Measurements from ENCODE around the gene MAPKAPK5.

DNA sequence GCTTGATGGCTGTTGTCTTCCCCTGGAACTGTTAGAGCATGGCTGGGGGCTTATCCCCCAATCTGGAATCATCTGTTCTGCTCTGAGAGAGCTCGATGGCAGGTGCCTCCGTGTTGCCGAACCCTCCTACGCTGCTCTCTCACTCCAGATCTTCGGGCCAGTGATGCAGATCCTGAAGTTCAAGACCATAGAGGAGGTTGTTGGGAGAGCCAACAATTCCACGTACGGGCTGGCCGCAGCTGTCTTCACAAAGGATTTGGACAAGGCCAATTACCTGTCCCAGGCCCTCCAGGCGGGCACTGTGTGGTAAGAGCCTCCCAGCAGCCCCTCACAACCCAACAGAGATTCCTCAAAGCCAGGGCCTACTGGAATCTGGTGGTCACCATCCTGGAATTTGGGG lies 42.3 kb upstream of the MAPKAPK5 start:
- TF ChIP-seq, protein P1, sequence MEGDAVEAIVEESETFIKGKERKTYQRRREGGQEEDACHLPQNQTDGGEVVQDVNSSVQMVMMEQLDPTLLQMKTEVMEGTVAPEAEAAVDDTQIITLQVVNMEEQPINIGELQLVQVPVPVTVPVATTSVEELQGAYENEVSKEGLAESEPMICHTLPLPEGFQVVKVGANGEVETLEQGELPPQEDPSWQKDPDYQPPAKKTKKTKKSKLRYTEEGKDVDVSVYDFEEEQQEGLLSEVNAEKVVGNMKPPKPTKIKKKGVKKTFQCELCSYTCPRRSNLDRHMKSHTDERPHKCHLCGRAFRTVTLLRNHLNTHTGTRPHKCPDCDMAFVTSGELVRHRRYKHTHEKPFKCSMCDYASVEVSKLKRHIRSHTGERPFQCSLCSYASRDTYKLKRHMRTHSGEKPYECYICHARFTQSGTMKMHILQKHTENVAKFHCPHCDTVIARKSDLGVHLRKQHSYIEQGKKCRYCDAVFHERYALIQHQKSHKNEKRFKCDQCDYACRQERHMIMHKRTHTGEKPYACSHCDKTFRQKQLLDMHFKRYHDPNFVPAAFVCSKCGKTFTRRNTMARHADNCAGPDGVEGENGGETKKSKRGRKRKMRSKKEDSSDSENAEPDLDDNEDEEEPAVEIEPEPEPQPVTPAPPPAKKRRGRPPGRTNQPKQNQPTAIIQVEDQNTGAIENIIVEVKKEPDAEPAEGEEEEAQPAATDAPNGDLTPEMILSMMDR (IDR thresholded peaks at IDR 0.05; ENCODE audit: borderline replicate concordance, extremely low read depth, low read length, poor library complexity, severe bottlenecking) = no peak
- TF ChIP-seq EZH2 (IDR thresholded peaks at IDR 0.05; ENCODE audit: borderline replicate concordance, low read depth, low read length, severe bottlenecking) = no peak

All from DND-41 (cell line).